PFSK-1 (cell line): ENCODE measurements around the gene DCAF8L2.

Experiments used
- FOXP2 ChIP-seq: optimal IDR thresholded peaks from 2 replicates; pipeline ENCODE3; 2011; ENCODE audit warnings: borderline replicate concordance, control low read depth, inconsistent platforms; ENCODE audit not compliant: insufficient read depth; ENCODE audit errors: extremely low read length, extremely low read depth
- POLR2AphosphoS5 ChIP-seq: IDR thresholded peaks from 2 replicates; pipeline ENCODE4 v1.6.1; 2012; ENCODE audit warnings: low read depth, mild to moderate bottlenecking, control low read depth, low read length, moderate library complexity
- TAF1 ChIP-seq: IDR thresholded peaks from 2 replicates; pipeline ENCODE4 v1.6.1; 2012; ENCODE audit warnings: low read length, control low read depth, borderline replicate concordance; ENCODE audit not compliant: insufficient read depth
- TF ChIP-seq, protein P1 (sequence below), 2 experiments: IDR thresholded peaks; 2 replicates each; pipeline versions ENCODE4 v1.6.1 to v1.8.0; 2011 to 2012; ENCODE audit warnings: low read depth in 2 of 2, low read length in 2 of 2, control low read depth in 1 of 2, inconsistent platforms in 1 of 2, mild to moderate bottlenecking in 1 of 2, moderate library complexity in 1 of 2; ENCODE audit not compliant: insufficient read depth in 1 of 2

DNA sequence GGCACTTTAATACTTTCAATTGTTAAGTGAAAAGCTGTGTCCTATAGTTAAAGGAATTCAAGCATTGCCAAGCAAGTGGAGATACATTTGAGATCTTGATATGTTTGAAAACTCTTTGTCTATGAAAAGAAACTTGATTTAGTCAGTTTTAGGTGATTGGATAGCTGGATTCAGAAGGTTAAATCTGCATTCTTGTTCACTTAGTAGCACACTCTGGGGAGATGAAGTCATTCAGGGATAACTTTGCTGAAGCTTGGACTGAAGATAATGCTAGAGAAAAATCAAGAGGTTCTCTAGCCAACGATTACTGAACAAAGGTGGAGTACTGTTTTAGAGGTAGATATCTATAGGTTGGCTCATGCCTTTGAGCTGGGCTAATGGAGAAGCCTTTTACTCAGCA is 90.6 kb downstream of the DCAF8L2 start:
- TF ChIP-seq FOXP2 (no peak), POLR2AphosphoS5 (no peak), TAF1 (no peak)
- TF ChIP-seq, protein P1, sequence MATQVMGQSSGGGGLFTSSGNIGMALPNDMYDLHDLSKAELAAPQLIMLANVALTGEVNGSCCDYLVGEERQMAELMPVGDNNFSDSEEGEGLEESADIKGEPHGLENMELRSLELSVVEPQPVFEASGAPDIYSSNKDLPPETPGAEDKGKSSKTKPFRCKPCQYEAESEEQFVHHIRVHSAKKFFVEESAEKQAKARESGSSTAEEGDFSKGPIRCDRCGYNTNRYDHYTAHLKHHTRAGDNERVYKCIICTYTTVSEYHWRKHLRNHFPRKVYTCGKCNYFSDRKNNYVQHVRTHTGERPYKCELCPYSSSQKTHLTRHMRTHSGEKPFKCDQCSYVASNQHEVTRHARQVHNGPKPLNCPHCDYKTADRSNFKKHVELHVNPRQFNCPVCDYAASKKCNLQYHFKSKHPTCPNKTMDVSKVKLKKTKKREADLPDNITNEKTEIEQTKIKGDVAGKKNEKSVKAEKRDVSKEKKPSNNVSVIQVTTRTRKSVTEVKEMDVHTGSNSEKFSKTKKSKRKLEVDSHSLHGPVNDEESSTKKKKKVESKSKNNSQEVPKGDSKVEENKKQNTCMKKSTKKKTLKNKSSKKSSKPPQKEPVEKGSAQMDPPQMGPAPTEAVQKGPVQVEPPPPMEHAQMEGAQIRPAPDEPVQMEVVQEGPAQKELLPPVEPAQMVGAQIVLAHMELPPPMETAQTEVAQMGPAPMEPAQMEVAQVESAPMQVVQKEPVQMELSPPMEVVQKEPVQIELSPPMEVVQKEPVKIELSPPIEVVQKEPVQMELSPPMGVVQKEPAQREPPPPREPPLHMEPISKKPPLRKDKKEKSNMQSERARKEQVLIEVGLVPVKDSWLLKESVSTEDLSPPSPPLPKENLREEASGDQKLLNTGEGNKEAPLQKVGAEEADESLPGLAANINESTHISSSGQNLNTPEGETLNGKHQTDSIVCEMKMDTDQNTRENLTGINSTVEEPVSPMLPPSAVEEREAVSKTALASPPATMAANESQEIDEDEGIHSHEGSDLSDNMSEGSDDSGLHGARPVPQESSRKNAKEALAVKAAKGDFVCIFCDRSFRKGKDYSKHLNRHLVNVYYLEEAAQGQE (IDR thresholded peaks at IDR 0.05; ENCODE audit: insufficient read depth in 1 of 2, low read depth in 2 of 2, low read length in 2 of 2): no peak
